Activated CD8-positive, alpha-beta T cell treated with anti-CD3 and anti-CD28 coated beads, Interleukin-2, amount 10 ng/mL, durations not matched to agents 7 days and 5 days (primary cell): ENCODE measurements around the gene DNASE1L3. TPM values are rescaled to one million over a fixed set of nuclear protein-coding genes. Genes with fewer than 3 reads are reported as not detected.

ENCODE experiments used
- ATAC-seq: fragments of 150-1000 bp; cut with Tn5 transposase; one replicate; pipeline ENCODE4 v1.10.0; 2021; ENCODE audit warnings: moderate library complexity
- CTCF ChIA-PET: fragments of 350-600 bp; sonication (Branson Sonifier 250); formaldehyde crosslinking; loops from one replicate; lab custom pipeline; 2021; ENCODE audit warnings: antibody characterized with exemption; lab: Charles Lee
- POLR2A ChIA-PET: fragments of 350-600 bp; sonication (Branson Sonifier 250); formaldehyde crosslinking; loops from one replicate; lab custom pipeline; 2021; ENCODE audit warnings: antibody characterized with exemption; lab: Charles Lee
- DNase-seq: peaks from one replicate; pipeline ENCODE4 v3.0.0-alpha.2; 2020
- H3K27ac Mint-ChIP-seq: one replicate; pipeline ENCODE4 v1.8.0; 2021; ENCODE audit warnings: mild to moderate bottlenecking, mixed read lengths
- H3K27me3 Mint-ChIP-seq: one replicate; pipeline ENCODE4 v1.8.0; 2021; ENCODE audit warnings: low read depth, mixed read lengths
- H3K36me3 Mint-ChIP-seq: one replicate; pipeline ENCODE4 v1.8.0; 2021; ENCODE audit warnings: low read depth, mixed read lengths
- H3K4me1 Mint-ChIP-seq: one replicate; pipeline ENCODE4 v1.8.0; 2021; ENCODE audit warnings: low read depth, mixed read lengths
- H3K4me3 Mint-ChIP-seq: one replicate; pipeline ENCODE4 v1.8.0; 2021; ENCODE audit warnings: mild to moderate bottlenecking, mixed read lengths
- H3K9me3 Mint-ChIP-seq: one replicate; pipeline ENCODE4 v1.8.0; 2022; ENCODE audit warnings: mixed read lengths; ENCODE audit not compliant: insufficient read depth
- total RNA-seq, 2 experiments: library from RNA; stranded (reverse); gene quantifications; one replicate each; pipeline ENCODE4 v1.2.3, GENCODE V29; 2021

DNASE1L3 gene
- not detected for total RNA-seq

GRCh38 chr3:58210761-58211460 lies at the start of gene DNASE1L3:
Gene DNASE1L3 (minus strand): TSS chr3:58210972. CDS start chr3:58210906, 66 bp downstream.
- DNase-seq (no peak), ATAC-seq (no peak)
- Mint-ChIP-seq H3K4me1 (peaks cover 18% of the 10 kb centered on the region), H3K27ac (no peak within 1 kb of the TSS), H3K4me3 (no peak within 1 kb of the TSS), H3K36me3 (no peaks in the 10 kb centered on the region), H3K27me3 (peaks cover 9% of the 10 kb centered on the region), H3K9me3 (no peaks in the 10 kb centered on the region)
- POLR2A ChIA-PET = no interaction called here
- CTCF ChIA-PET = interaction anchor here (1.1 kb wide), 1 partner anchor 9 kb away, joined by 3 read pairs; no protein-coding TSS in a partner anchor

- ATAC-seq (peak; percentile 58), DNase-seq (peak; percentile 48)
- Mint-ChIP-seq H3K27ac (no peak overlapping the region), H3K4me3 (no peak overlapping the region), H3K9me3 (no peaks in the 10 kb centered on the region), H3K36me3 (peaks cover 3% of the 10 kb centered on the region), H3K4me1 (peaks cover 9% of the 10 kb centered on the region), H3K27me3 (no peaks in the 10 kb centered on the region)
- ChIA-PET POLR2A (interaction anchor here (0.6 kb wide), 1 partner anchor 46 kb away, joined by 3 read pairs; the partner anchor contains the start of genes HTD2 and RPP14), CTCF (interaction anchor here (1.4 kb wide), 1 partner anchor 43 kb away, joined by 4 read pairs; no protein-coding TSS in a partner anchor)
Observed at GRCh38 chr3:58260261-58260731, 49.5 kb upstream of the DNASE1L3 start.

GRCh38 chr3:58258392-58259055 lies 47.8 kb upstream of the DNASE1L3 start:
- POLR2A ChIA-PET = no interaction called here
- no peak for DNase-seq
- CTCF ChIA-PET = no interaction called here
- Mint-ChIP-seq H3K36me3 (peaks cover 3% of the 10 kb centered on the region), H3K4me3 (no peak overlapping the region), H3K27ac (no peak overlapping the region), H3K9me3 (no peaks in the 10 kb centered on the region), H3K27me3 (no peaks in the 10 kb centered on the region), H3K4me1 (peaks cover 9% of the 10 kb centered on the region)
- no peak for ATAC-seq

GRCh38 chr3:58256511-58256910 lies 45.7 kb upstream of the DNASE1L3 start:
- Mint-ChIP-seq H3K27ac (no peak overlapping the region), H3K27me3 (no peaks in the 10 kb centered on the region), H3K36me3 (peaks cover 3% of the 10 kb centered on the region), H3K9me3 (no peaks in the 10 kb centered on the region), H3K4me3 (no peak overlapping the region), H3K4me1 (peaks cover 16% of the 10 kb centered on the region)
- POLR2A ChIA-PET = no interaction called here
- DNase-seq (no peak), ATAC-seq (no peak)
- CTCF ChIA-PET = no interaction called here

- H3K27ac Mint-ChIP-seq = no peak overlapping the region
- H3K9me3 Mint-ChIP-seq = no peaks in the 10 kb centered on the region
- DNase-seq = no peak
- peaks cover 16% of the 10 kb centered on the region for H3K4me1 Mint-ChIP-seq
- H3K36me3 Mint-ChIP-seq = peaks cover 3% of the 10 kb centered on the region
- POLR2A ChIA-PET = no interaction called here
- CTCF ChIA-PET = no interaction called here
- H3K4me3 Mint-ChIP-seq = no peak overlapping the region
- no peak for ATAC-seq
- no peaks in the 10 kb centered on the region for H3K27me3 Mint-ChIP-seq
Observed at GRCh38 chr3:58256061-58256460, 45.3 kb upstream of the DNASE1L3 start.

GRCh38 chr3:58254144-58254543 lies 43.4 kb upstream of the DNASE1L3 start:
- CTCF ChIA-PET = interaction anchor here (1.4 to 1.7 kb wide), 2 partner anchors 16 to 52 kb away, joined by 3 to 5 read pairs; partner anchors contain the start of genes ABHD6, HTD2 and RPP14
- ATAC-seq = no peak

GRCh38 chr3:58251631-58252035 lies 40.9 kb upstream of the DNASE1L3 start:
- DNase-seq (no peak), ATAC-seq (no peak)
- no peak overlapping the region for H3K27ac Mint-ChIP-seq
- peaks cover 11% of the 10 kb centered on the region for H3K4me1 Mint-ChIP-seq
- POLR2A ChIA-PET = no interaction called here
- H3K4me3 Mint-ChIP-seq = no peak overlapping the region
- CTCF ChIA-PET = no interaction called here
- no peaks in the 10 kb centered on the region for H3K9me3 Mint-ChIP-seq
- H3K36me3 Mint-ChIP-seq = no peaks in the 10 kb centered on the region
- no peaks in the 10 kb centered on the region for H3K27me3 Mint-ChIP-seq

More at GRCh38 chr3:58254144-58254543, 43.4 kb upstream of the DNASE1L3 start:
- Mint-ChIP-seq H3K4me3 (no peak overlapping the region), H3K36me3 (peaks cover 3% of the 10 kb centered on the region), H3K27me3 (no peaks in the 10 kb centered on the region), H3K4me1 (peaks cover 11% of the 10 kb centered on the region), H3K27ac (no peak overlapping the region), H3K9me3 (no peaks in the 10 kb centered on the region)
- DNase-seq = no peak
- POLR2A ChIA-PET = no interaction called here

GRCh38 chr3:58250093-58250707 lies 39.4 kb upstream of the DNASE1L3 start:
- H3K9me3 Mint-ChIP-seq = no peaks in the 10 kb centered on the region
- DNase-seq (no peak), ATAC-seq (no peak)
- no peak overlapping the region for H3K4me3 Mint-ChIP-seq
- H3K27ac Mint-ChIP-seq = no peak overlapping the region
- H3K4me1 Mint-ChIP-seq = peaks cover 11% of the 10 kb centered on the region
- POLR2A ChIA-PET = no interaction called here
- no peaks in the 10 kb centered on the region for H3K27me3 Mint-ChIP-seq
- H3K36me3 Mint-ChIP-seq = no peaks in the 10 kb centered on the region
- CTCF ChIA-PET = interaction anchor here (1.0 kb wide), 1 partner anchor 14 kb away, joined by 3 read pairs; no protein-coding TSS in a partner anchor

GRCh38 chr3:58249358-58250092 lies 38.8 kb upstream of the DNASE1L3 start:
- ATAC-seq = no peak
- H3K27ac Mint-ChIP-seq = no peak overlapping the region

GRCh38 chr3:58246148-58247047 lies 35.6 kb upstream of the DNASE1L3 start:
- DNase-seq (no peak), ATAC-seq (no peak)
- no peak overlapping the region for H3K4me3 Mint-ChIP-seq
- ChIA-PET CTCF (no interaction called here), POLR2A (no interaction called here)
- H3K36me3 Mint-ChIP-seq = no peaks in the 10 kb centered on the region
- H3K4me1 Mint-ChIP-seq = peaks cover 4% of the 10 kb centered on the region
- H3K9me3 Mint-ChIP-seq = no peaks in the 10 kb centered on the region
- H3K27me3 Mint-ChIP-seq = no peaks in the 10 kb centered on the region
- no peak overlapping the region for H3K27ac Mint-ChIP-seq

More at GRCh38 chr3:58249358-58250092, 38.8 kb upstream of the DNASE1L3 start:
- CTCF ChIA-PET = no interaction called here
- peaks cover 11% of the 10 kb centered on the region for H3K4me1 Mint-ChIP-seq
- POLR2A ChIA-PET = no interaction called here
- H3K9me3 Mint-ChIP-seq = no peaks in the 10 kb centered on the region
- no peaks in the 10 kb centered on the region for H3K27me3 Mint-ChIP-seq
- DNase-seq = no peak
- H3K36me3 Mint-ChIP-seq = no peaks in the 10 kb centered on the region
- H3K4me3 Mint-ChIP-seq = no peak overlapping the region
